Activated T-helper 1 cell treated with anti-CD3 and anti-CD28 coated beads, Interleukin-2, amount 50 U/mL, for 16 hours (primary cell): ENCODE data around the gene BRD3OS.

Experiments
- DNase-seq, 2 donors: peaks; one replicate each; pipeline ENCODE4 v3.0.0-alpha.2; 2020; ENCODE audit warnings: low read depth in 1 of 2, low spot score in 1 of 2

BRD3OS gene

GRCh38 chr9:134032456-134033222 lies 7.4 kb downstream of the BRD3OS start:
- no peak for DNase-seq

- DNase-seq, result no peak
Observed at GRCh38 chr9:134033516-134034214, 8.4 kb downstream of the BRD3OS start.

DNA sequence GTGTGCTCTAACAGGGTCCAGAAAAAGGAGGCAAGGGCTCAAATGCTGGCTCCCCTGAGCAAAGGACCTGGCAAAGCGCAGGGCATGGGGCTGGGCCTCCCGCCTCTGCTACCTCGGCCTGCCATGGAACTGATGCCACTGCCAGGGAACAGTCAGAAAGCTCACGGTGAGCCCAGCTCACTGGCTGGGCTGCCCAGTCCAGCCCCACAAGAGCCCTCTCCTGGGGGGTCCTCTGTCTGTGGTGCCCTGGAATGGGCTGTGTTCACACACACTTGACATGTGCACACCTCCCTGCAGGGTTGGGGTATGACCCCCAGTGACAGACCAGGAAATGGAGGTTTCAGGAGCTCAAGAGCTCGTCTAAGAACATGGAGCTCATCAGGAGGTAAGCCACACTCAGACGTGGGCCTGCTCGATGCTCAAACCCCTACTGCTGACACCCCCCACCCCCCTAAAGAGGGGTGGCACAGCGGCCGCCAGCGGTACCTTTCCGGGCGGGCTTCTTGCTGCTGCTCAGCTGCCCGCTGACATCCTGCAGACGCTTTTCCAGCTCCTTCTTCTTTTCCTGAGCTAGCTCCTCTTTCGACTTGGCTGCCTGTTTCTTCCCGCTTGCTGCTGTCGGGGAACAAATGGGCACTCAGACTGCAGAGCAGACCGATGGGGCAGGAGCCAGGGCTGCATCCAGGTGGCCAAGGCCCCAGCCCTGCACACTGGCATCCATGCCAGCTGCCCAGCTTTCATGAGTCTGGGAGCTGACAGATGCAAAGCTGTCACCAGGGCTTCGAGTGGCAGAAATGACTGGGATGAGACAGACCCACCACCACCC lies 9.1 kb downstream of the BRD3OS start:
- DNase-seq, result no peak

GRCh38 chr9:134035041-134036039 lies 10.1 kb downstream of the BRD3OS start:
- no peak for DNase-seq

DNA sequence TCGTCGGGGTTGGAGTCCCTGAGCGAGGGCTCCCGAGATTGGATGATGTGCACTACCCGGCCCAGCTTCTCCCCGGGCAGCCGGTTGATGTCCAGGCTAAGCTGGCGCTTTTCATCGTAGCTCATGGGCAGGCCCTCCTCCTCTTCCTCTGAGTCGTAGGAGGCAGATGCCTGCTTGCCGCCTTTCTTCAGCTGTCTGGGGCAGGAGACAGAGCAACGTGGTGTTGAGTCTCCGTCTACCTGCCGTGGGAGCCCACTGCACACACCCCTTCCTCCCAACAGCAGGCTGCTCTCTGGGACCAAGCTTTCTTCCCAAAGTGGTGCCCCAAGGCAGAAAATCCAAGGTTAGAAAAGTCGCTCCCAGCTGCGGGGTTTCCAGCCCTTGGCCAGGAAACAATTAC lies 10.8 kb downstream of the BRD3OS start:
- DNase-seq, result no peak

GRCh38 chr9:134037641-134038040 lies 12.4 kb downstream of the BRD3OS start:
- no peak for DNase-seq

GRCh38 chr9:134039386-134040175 lies 14.3 kb downstream of the BRD3OS start:
- no peak for DNase-seq

- DNase-seq, result no peak
Observed at GRCh38 chr9:134040176-134040565, 14.9 kb downstream of the BRD3OS start.

- no peak for DNase-seq
Observed at GRCh38 chr9:134040781-134041648, 15.7 kb downstream of the BRD3OS start.

DNA sequence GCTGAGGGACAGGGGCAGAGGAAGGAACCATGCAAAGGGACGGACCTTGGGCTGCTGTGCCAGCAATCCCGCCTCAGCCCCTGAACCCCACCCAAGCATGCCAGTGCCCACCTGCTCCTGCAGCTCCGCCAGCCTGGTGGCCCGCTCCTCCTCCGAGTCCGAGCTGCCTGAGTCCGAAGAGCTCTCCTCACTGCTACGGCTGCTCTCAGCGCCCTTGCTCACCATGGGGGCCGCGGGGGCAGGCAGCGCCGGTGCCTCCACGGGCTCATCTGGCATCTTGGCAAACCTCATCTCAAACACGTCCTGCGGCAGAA lies 16.3 kb downstream of the BRD3OS start:
- DNase-seq, result no peak

DNA sequence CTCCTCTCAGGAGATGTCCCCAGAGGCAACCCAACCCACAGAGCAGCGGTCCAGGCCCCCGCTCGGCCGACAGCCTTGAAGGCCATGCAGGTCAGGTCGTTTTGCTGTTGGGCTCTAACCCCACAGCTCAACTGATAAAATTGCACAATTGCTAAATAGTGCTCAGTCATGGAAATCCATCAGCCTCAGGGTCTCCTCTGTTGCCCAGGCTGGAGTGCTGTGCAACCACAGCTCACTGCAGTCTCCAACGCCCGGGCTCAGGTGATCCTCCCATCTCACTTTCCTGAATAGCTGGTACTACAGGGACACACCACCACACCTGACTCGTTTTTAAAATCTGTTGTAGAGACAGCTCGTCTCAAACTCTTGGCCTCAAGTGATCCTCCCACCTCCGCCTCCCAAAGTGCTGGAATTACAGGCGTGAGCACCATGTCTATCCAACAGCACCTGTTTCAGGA lies 18.3 kb downstream of the BRD3OS start:
- no peak for DNase-seq

GRCh38 chr9:134044944-134045343 lies 19.7 kb downstream of the BRD3OS start:
- no peak for DNase-seq

DNA sequence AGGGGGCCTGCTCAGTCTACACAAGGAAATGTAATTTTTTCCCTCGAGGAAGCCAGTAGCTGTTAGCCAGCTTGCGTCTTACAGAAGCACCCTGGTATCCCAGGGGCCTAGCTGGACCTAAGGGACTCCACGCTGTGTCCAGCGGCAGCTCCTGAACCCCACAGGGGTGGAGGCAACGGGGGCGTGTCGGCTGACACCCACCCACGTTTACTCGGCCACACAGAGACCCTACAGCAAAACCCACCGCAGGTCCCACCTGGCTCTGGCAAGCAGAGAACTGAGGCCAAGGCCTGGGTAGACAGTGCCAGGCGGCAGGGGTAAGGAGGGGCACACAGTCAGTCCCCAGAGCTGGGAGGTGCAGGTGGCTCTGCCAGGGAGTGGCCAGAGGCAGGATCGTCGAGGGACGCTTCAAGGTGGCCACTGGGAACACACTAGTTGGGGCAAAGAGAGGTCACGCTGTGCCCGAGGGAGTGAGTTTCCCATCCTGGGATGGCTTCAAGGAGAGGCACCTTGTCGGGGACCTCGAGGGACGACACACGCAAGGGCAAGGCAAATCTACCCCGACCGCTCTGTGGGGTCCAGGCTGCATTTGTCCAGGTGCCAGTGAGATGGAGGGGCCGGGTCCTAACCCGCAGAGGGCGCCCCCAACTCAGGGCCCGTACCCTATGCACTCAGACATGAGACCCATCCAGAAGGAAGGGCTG lies 20.7 kb downstream of the BRD3OS start:
- no peak for DNase-seq

GRCh38 chr9:134046894-134047681 lies 21.8 kb downstream of the BRD3OS start:
- DNase-seq, result no peak

DNA sequence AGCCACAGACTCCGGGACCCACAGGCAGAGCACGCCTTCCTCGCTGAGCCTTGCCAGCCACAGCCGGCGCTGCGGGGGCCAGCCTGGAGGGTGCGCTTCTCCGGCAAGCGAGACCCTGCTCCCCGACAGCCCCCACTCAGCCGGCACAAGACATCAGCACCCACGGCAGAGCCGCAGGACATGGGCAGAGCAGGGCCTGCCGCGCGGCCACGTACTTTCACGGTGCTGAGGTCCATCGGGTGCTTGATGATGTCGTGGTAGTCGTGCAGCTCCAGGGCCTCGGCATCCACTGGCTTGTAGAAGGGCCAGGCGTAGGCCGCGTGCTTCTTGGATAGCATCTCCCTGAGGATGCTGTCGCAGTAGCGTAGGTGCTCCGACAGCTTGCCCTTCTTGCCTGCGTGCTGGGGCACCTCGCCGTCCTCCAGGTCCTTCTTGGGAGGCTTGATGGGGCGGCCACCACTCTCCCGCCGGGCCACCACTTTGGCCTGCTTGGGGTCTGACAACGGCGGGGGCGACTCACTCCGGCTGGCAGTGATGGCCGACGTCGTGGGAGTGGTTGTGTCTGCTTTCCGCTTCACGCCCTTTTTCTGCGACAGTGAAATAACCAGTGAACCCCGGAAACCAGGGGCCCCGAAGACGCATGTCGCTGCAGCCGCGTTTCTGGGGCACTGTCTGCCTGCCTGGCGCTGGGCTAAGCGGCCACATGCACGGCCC lies 22.7 kb downstream of the BRD3OS start:
- no peak for DNase-seq

GRCh38 chr9:134048582-134048968 lies 23.3 kb downstream of the BRD3OS start:
- no peak for DNase-seq

- no peak for DNase-seq
Observed at GRCh38 chr9:134049236-134049635, 24.0 kb downstream of the BRD3OS start.
